OCI-LY7 (cell line): ENCODE measurements around the gene NR1H4. TPM values are rescaled to one million over a fixed set of nuclear protein-coding genes. Genes with fewer than 3 reads are reported as not detected.

Source experiments
- BruUV-seq: library from RNA; stranded (reverse); fragments of 400-500 nt; replicated peaks from 2 replicates; lab custom pipeline; 2021; lab: Mats Ljungman, UMichigan
- CTCF ChIA-PET: fragments of 300-600 bp; sonication (Branson Sonifier 250); formaldehyde crosslinking; loops from one replicate; lab custom pipeline; 2022; ENCODE audit warnings: antibody characterized with exemption; ENCODE audit not compliant: unreplicated experiment; lab: Charles Lee
- POLR2A ChIA-PET: fragments of 300-600 bp; sonication (Branson Sonifier 250); formaldehyde crosslinking; loops from one replicate; lab custom pipeline; 2022; ENCODE audit warnings: antibody characterized with exemption; lab: Charles Lee
- DNase-seq: peaks from one replicate; pipeline ENCODE4 v3.0.0-alpha.2; 2015; ENCODE audit warnings: low spot score
- H2AFZ ChIP-seq: fragments of 200-600 bp; sonication (generic), shearing (Covaris generic); 2 replicates; pipeline ENCODE4 v1.6.1; 2014; ENCODE audit warnings: mild to moderate bottlenecking, antibody characterized with exemption, low read length, moderate library complexity
- H3K27ac ChIP-seq: fragments of 200-600 bp; sonication (generic); 2 replicates; pipeline ENCODE4 v1.5.1; 2014; ENCODE audit warnings: mixed run types, low read depth, mild to moderate bottlenecking, moderate library complexity, low read length, inconsistent platforms; ENCODE audit not compliant: poor library complexity, severe bottlenecking
- H3K36me3 ChIP-seq: fragments of 200-600 bp; sonication (generic); 2 replicates; pipeline ENCODE4 v1.6.1; 2014; ENCODE audit warnings: mild to moderate bottlenecking, antibody characterized with exemption, low read length, moderate library complexity, mixed read lengths; ENCODE audit not compliant: insufficient read depth
- H3K4me1 ChIP-seq: fragments of 200-600 bp; sonication (generic); 2 replicates; pipeline ENCODE4 v1.5.1; 2014; ENCODE audit warnings: mild to moderate bottlenecking, low read length; ENCODE audit not compliant: insufficient read depth, poor library complexity, severe bottlenecking
- H3K4me2 ChIP-seq: fragments of 200-600 bp; sonication (generic); 2 replicates; pipeline ENCODE4 v1.6.1; 2014; ENCODE audit warnings: mild to moderate bottlenecking, low read length
- H3K4me3 ChIP-seq: fragments of 200-600 bp; sonication (generic); 2 replicates; pipeline ENCODE4 v1.5.1; 2014; ENCODE audit warnings: mild to moderate bottlenecking, low read depth, low read length; ENCODE audit not compliant: poor library complexity, severe bottlenecking
- H3K79me2 ChIP-seq: fragments of 200-600 bp; sonication (generic); 2 replicates; pipeline ENCODE4 v1.6.1; 2016; ENCODE audit warnings: low read depth, mild to moderate bottlenecking, low read length, moderate library complexity, mixed read lengths; ENCODE audit not compliant: insufficient read depth
- H3K9me2 ChIP-seq: fragments of 200-600 bp; sonication (generic); 2 replicates; pipeline ENCODE4 v1.6.1; 2016; ENCODE audit warnings: mild to moderate bottlenecking, low read length, mixed read lengths; ENCODE audit not compliant: insufficient read depth
- H3K9me3 ChIP-seq: fragments of 200-600 bp; sonication (generic); 2 replicates; pipeline ENCODE4 v1.6.1; 2014; ENCODE audit warnings: mild to moderate bottlenecking, mixed run types, low read length, mixed read lengths
- H4K20me1 ChIP-seq: fragments of 200-600 bp; sonication (generic); 2 replicates; pipeline ENCODE4 v1.6.1; 2014; ENCODE audit warnings: mild to moderate bottlenecking, antibody characterized with exemption, low read length, moderate library complexity, mixed read lengths; ENCODE audit not compliant: insufficient read depth
- EZH2phosphoT487 ChIP-seq: fragments of 200-600 bp; sonication (generic); IDR thresholded peaks from 2 replicates; pipeline ENCODE4 v1.6.1; 2018; ENCODE audit warnings: low read depth, borderline replicate concordance, mild to moderate bottlenecking, mixed run types, antibody characterized with exemption, low read length, moderate library complexity, mixed read lengths
- intact Hi-C: fragments of 100-400 bp; cut with micrococcal nuclease; formaldehyde crosslinking; loops from one replicate; pipeline ENCODE4 v1.10.0; 2022; ENCODE audit not compliant: unreplicated experiment
- total RNA-seq, 2 experiments: library from RNA; depleted of rRNA in 1 of 2; stranded (reverse); fragments of >200 nt in 1 of 2; shearing (Covaris generic) in 1 of 2; gene quantifications; 2 replicates each; pipeline ENCODE4 v1.2.3, GENCODE V29; 2014 to 2022
- TF ChIP-seq, protein P1 (sequence below): fragments of 200-600 bp; sonication (generic); conservative IDR thresholded peaks from 2 replicates; pipeline ENCODE4 v1.5.1; 2014; ENCODE audit warnings: mild to moderate bottlenecking, antibody characterized with exemption, low read length, moderate library complexity, mixed read lengths

NR1H4 gene
- total RNA-seq, 2 experiments from 2014 or later = 7.1 TPM; not detected in 1

DNA sequence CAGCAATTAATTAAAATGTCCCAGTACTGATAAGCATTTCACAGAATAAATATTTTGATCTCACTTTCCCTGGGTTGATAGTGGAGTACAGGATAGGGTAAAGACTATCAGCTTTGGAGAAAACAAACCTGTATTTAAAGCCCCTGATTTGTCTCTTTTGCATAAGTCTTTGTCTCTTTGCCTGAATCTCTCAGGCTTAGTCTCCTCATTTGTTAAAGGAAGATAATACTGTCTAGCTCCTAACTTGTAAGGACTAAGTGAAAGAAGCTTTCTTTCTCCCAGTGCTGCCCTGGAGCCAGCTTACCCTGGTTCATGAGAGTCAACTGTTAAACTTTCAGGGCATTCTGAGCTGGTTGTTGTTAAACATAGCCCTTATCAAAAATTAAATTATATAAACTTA is 5.5 kb upstream of the NR1H4 start:
- TF ChIP-seq, protein P1, sequence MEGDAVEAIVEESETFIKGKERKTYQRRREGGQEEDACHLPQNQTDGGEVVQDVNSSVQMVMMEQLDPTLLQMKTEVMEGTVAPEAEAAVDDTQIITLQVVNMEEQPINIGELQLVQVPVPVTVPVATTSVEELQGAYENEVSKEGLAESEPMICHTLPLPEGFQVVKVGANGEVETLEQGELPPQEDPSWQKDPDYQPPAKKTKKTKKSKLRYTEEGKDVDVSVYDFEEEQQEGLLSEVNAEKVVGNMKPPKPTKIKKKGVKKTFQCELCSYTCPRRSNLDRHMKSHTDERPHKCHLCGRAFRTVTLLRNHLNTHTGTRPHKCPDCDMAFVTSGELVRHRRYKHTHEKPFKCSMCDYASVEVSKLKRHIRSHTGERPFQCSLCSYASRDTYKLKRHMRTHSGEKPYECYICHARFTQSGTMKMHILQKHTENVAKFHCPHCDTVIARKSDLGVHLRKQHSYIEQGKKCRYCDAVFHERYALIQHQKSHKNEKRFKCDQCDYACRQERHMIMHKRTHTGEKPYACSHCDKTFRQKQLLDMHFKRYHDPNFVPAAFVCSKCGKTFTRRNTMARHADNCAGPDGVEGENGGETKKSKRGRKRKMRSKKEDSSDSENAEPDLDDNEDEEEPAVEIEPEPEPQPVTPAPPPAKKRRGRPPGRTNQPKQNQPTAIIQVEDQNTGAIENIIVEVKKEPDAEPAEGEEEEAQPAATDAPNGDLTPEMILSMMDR = no peak
- TF ChIP-seq EZH2phosphoT487 = no peak
- Histone ChIP-seq H3K4me2 (no peak overlapping the region), H3K4me1 (no peaks in the 10 kb centered on the region), H3K4me3 (no peak overlapping the region), H4K20me1 (no peaks in the 10 kb centered on the region), H3K9me3 (no peaks in the 10 kb centered on the region), H3K27ac (no peak overlapping the region), H3K79me2 (no peaks in the 10 kb centered on the region), H3K36me3 (no peaks in the 10 kb centered on the region), H2AFZ (no peak overlapping the region), H3K9me2 (no peaks in the 10 kb centered on the region)
- no peak for DNase-seq
- ChIA-PET CTCF (no interaction called here), POLR2A (no interaction called here)
- BruUV-seq = no TSS peak
- intact Hi-C loops = no loop called here

DNA sequence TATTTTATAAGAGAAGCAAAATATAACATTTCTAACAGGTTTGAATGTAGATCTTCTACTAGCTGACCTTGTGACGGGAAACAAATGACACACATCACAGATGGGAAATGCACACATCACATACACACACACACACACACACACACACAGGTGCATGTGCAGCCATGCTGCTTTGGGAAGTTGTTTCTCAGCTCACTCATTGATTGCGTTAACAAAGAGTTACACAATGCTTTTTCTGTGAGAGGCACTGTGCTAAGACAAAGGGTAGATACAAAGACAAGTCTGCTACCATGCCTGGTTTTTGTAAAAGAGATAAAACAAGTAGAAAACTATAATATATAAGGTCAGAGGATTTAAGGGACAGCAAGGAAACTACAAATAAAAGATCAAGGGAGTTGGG is 1.3 kb upstream of the NR1H4 start:
- ChIA-PET POLR2A (interaction anchor here (0.6 kb wide), 1 partner anchor 587 kb away, joined by 3 read pairs; no protein-coding TSS in a partner anchor), CTCF (no interaction called here)
- BruUV-seq = no TSS peak
- intact Hi-C loops = no loop called here
- no peak for DNase-seq
- Histone ChIP-seq H3K79me2 (no peaks in the 10 kb centered on the region), H3K4me1 (no peaks in the 10 kb centered on the region), H3K9me3 (no peaks in the 10 kb centered on the region), H3K27ac (no peak overlapping the region), H3K9me2 (no peaks in the 10 kb centered on the region), H3K4me3 (no peak overlapping the region), H3K36me3 (no peaks in the 10 kb centered on the region), H4K20me1 (no peaks in the 10 kb centered on the region), H2AFZ (no peak overlapping the region), H3K4me2 (no peak overlapping the region)
- no peak for TF ChIP-seq EZH2phosphoT487
- TF ChIP-seq, protein P1 = no peak

DNA sequence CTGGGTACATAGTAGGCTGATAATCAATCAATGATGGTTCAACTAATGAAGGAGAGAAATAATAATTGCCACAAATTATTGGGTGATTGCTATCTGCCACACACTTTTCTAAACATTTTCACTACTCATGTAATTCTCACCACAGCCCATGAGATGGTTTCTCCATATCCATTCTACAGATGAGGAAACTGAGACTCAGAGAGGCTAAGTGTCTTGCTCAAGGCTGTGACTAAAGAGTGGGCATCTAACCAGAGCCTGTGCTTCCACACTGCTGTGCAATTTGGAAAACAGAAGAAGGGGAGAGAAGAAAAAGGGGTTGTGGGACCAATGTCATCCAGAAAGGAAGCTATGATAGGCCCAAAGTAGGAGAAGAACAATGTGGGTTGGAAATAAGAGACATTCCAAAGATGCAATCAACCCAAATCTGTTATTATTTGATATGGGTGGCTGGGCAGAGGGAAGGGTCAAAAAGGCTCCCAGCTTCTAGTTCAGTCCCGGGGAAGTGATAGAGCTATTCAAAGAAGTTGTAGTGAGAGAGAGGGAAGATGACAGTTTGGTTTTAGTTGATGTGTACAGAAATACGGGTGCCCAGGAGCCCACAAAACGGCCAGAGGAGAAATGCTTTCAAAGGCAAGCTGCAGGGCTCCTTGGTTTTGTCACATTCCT is 483 bp upstream of the NR1H4 start:
- H3K4me2 ChIP-seq = no peak overlapping the region
- ChIA-PET POLR2A (no interaction called here), CTCF (no interaction called here)
- no peak overlapping the region for H2AFZ ChIP-seq
- H4K20me1 ChIP-seq = no peaks in the 10 kb centered on the region
- no TSS peak for BruUV-seq
- H3K9me2 ChIP-seq = no peaks in the 10 kb centered on the region
- no peaks in the 10 kb centered on the region for H3K79me2 ChIP-seq
- no peaks in the 10 kb centered on the region for H3K36me3 ChIP-seq
- H3K9me3 ChIP-seq = no peaks in the 10 kb centered on the region
- TF ChIP-seq, protein P1 = no peak
- TF ChIP-seq EZH2phosphoT487 = no peak
- no peak for DNase-seq
- intact Hi-C loops = no loop called here
- H3K4me3 ChIP-seq = no peak overlapping the region
- H3K4me1 ChIP-seq = no peaks in the 10 kb centered on the region
- no peak overlapping the region for H3K27ac ChIP-seq
